Lung (tissue), 12 donors: ENCODE data around the gene RASA3. TPM values are rescaled to one million over a fixed set of nuclear protein-coding genes. Genes with fewer than 3 reads are reported as not detected.

Experiments used
- ATAC-seq: fragments of 200-7000 bp; cut with Tn5 transposase; one replicate; pipeline ENCODE4 v1.9.1; 2020; ENCODE audit warnings: moderate number of reproducible peaks; ENCODE audit not compliant: insufficient read depth, low FRiP score
- DNase-seq, 3 donors: peaks; one replicate each; pipeline ENCODE4 v3.0.0-alpha.2; 2013 to 2017
- H3K27ac ChIP-seq, 2 donors: one replicate each; pipeline ENCODE4 v1.5.1; 2013; ENCODE audit warnings: mild to moderate bottlenecking in 2 of 2, moderate library complexity in 2 of 2, control low read depth in 1 of 2, inconsistent platforms in 1 of 2, low read depth in 1 of 2, low read length in 1 of 2
- H3K27me3 ChIP-seq, 3 donors: one replicate each; pipeline ENCODE4 v1.5.1; 2013; ENCODE audit warnings: low read length in 2 of 3; ENCODE audit not compliant: control insufficient read depth in 3 of 3, insufficient read depth in 3 of 3
- H3K36me3 ChIP-seq, 4 donors: one replicate each; pipeline ENCODE4 v1.5.1; 2013; ENCODE audit warnings: low read length in 4 of 4, mild to moderate bottlenecking in 1 of 4, moderate library complexity in 1 of 4; ENCODE audit not compliant: control insufficient read depth in 4 of 4, insufficient read depth in 4 of 4
- H3K4me1 ChIP-seq, 5 donors: one replicate each; pipeline ENCODE4 v1.5.1; 2013; ENCODE audit warnings: low read length in 5 of 5, mild to moderate bottlenecking in 2 of 5, moderate library complexity in 1 of 5; ENCODE audit not compliant: control insufficient read depth in 5 of 5, insufficient read depth in 5 of 5
- H3K4me3 ChIP-seq: one replicate; pipeline ENCODE4 v1.5.1; 2013; ENCODE audit warnings: mild to moderate bottlenecking, control low read depth, moderate library complexity
- H3K9ac ChIP-seq, 2 donors: one replicate each; pipeline ENCODE4 v1.5.1; 2013; ENCODE audit warnings: low read length in 2 of 2, control low read depth in 1 of 2; ENCODE audit not compliant: insufficient read depth in 1 of 2
- H3K9me3 ChIP-seq, 4 donors: one replicate each; pipeline ENCODE4 v1.5.1; 2013; ENCODE audit warnings: low read length in 3 of 4, mild to moderate bottlenecking in 1 of 4, moderate library complexity in 1 of 4; ENCODE audit not compliant: control insufficient read depth in 4 of 4, insufficient read depth in 3 of 4
- CTCF ChIP-seq: IDR thresholded peaks from 2 replicates; pipeline ENCODE4 v1.5.1; 2012; ENCODE audit warnings: mild to moderate bottlenecking; ENCODE audit errors: control extremely low read depth, extremely low read depth
- WGBS, 2 donors: extraction: QIAGEN DNeasy Blood & Tissue Kit; methylation state at CpG; one replicate each; pipeline ENCODE4 v1.1.7; 2013; 5-methylcytosine and 5-hydroxymethylcytosine counted together
- polyA plus RNA-seq, 2 donors: library from polyadenylated mRNA; stranded (reverse); fragments of 200-250 nt; gene quantifications; one replicate each; pipeline ENCODE4 v1.2.1, GENCODE V29; 2013
- total RNA-seq, 2 donors: library from RNA; depleted of rRNA in 1 of 2; stranded (reverse); fragments of >200 nt in 1 of 2; gene quantifications; one replicate each; pipeline ENCODE4 v1.2.1, GENCODE V29; 2014 to 2021
- donor health status: control.
- donor health status: control.
- donor health status: Bipolar disorder and iron deficiency.
- donor health status: healthy.
- donor health status: DM: yes; HTN: yes; CAD: no.

The RASA3 gene
- total and polyA plus RNA-seq, 4 donors = 7.4 to 22.8 (median 16.2) TPM

GRCh38 chr13:113955691-113956090 lies 176.7 kb downstream of the RASA3 start:
- Histone ChIP-seq H3K9me3 (peaks cover 0 to 9% (median 3%) of the 10 kb centered on the region in 4 donors), H3K4me1 (peaks cover 0 to 4% (median 0%) of the 10 kb centered on the region in 5 donors), H3K36me3 (peaks cover 0 to 5% (median 0%) of the 10 kb centered on the region in 4 donors), H3K9ac (no peak overlapping the region), H3K4me3 (no peak overlapping the region), H3K27ac (no peak overlapping the region), H3K27me3 (no peaks in the 10 kb centered on the region)
- TF ChIP-seq CTCF = no peak
- DNase-seq (no peak), ATAC-seq (no peak)
- WGBS, 2 donors = 94 to 97% methylated on average over 27 of the region's 27 CpGs

GRCh38 chr13:113955235-113955634 lies 177.2 kb downstream of the RASA3 start:
- Histone ChIP-seq H3K36me3 (peaks cover 0 to 5% (median 0%) of the 10 kb centered on the region in 4 donors), H3K9me3 (peaks cover 0 to 9% (median 3%) of the 10 kb centered on the region in 4 donors), H3K27me3 (no peaks in the 10 kb centered on the region), H3K4me3 (no peak overlapping the region), H3K4me1 (peaks cover 0 to 4% (median 0%) of the 10 kb centered on the region in 5 donors), H3K9ac (no peak overlapping the region), H3K27ac (no peak overlapping the region)
- ATAC-seq = no peak
- WGBS, 2 donors = 94 to 96% methylated on average over 29 of the region's 29 CpGs
- no peak for TF ChIP-seq CTCF
- DNase-seq = no peak

- ATAC-seq = no peak
- Histone ChIP-seq H3K27me3 (no peaks in the 10 kb centered on the region), H3K36me3 (peaks cover 0 to 5% (median 0%) of the 10 kb centered on the region in 4 donors), H3K9ac (no peak overlapping the region), H3K9me3 (peaks cover 0 to 3% (median 1%) of the 10 kb centered on the region in 4 donors), H3K4me3 (no peak overlapping the region), H3K4me1 (peaks cover 0 to 4% (median 0%) of the 10 kb centered on the region in 5 donors), H3K27ac (no peak overlapping the region)
- 82 to 85% methylated on average over 20 of the region's 20 CpGs for WGBS, 2 donors
- TF ChIP-seq CTCF = no peak
- DNase-seq = no peak
Measured at GRCh38 chr13:113954046-113954835, 178.2 kb downstream of the RASA3 start.
